ENCODE results near the gene B3GNT4. TPM values are rescaled to one million over a fixed set of nuclear protein-coding genes. Genes with fewer than 3 reads are reported as not detected.

B3GNT4 gene
- polyA plus RNA-seq, 4 donors: 2.2 to 3.8 (median 3.2) TPM

Other genes starting within 250 kb of the B3GNT4 start
- gene BCL7A, start 181.8 kb upstream of the B3GNT4 start, polyA plus RNA-seq (ENCODE audit: insufficient read length in 4 of 4): 10 to 100 TPM; 34.0 to 39.7 (median 37.6) TPM
- gene MLXIP, start 125.0 kb upstream of the B3GNT4 start, polyA plus RNA-seq (ENCODE audit: insufficient read length in 4 of 4): 10 to 100 TPM; 28.4 to 35.4 (median 31.3) TPM
- gene IL31, start 29.5 kb upstream of the B3GNT4 start, polyA plus RNA-seq (ENCODE audit: insufficient read length in 4 of 4): not detected
- 1 to 10 TPM; 5.2 to 7.2 (median 6.1) TPM for gene LRRC43, start 20.6 kb upstream of the B3GNT4 start, polyA plus RNA-seq (ENCODE audit: insufficient read length in 4 of 4)
- gene DIABLO, start 22.3 kb downstream of the B3GNT4 start, polyA plus RNA-seq (ENCODE audit: insufficient read length in 4 of 4): 10 to 100 TPM; 72.0 to 81.9 (median 78.0) TPM
- 10 to 100 TPM; 15.9 to 22.4 (median 19.8) TPM for gene VPS33A, start 62.8 kb downstream of the B3GNT4 start, polyA plus RNA-seq (ENCODE audit: insufficient read length in 4 of 4)
- gene CLIP1, start 219.0 kb downstream of the B3GNT4 start, polyA plus RNA-seq (ENCODE audit: insufficient read length in 4 of 4): 10 to 100 TPM; 33.6 to 42.5 (median 39.6) TPM